SK-N-SH (cell line): Measurements from ENCODE around the gene FGD6. TPM values are rescaled to one million over a fixed set of nuclear protein-coding genes. Genes with fewer than 3 reads are reported as not detected.
"Not testable (repeated sequence)": the region's sequence is repeated elsewhere in the genome, so short reads cannot be mapped to it uniquely, and the experiment has no call there.

Experiments used
- CTCF ChIA-PET: fragments of 300-600, 350-600 bp; formaldehyde crosslinking; extraction: SDS; loops from one replicate; lab custom pipeline; 2021; lab: Yijun Ruan, JAX
- POLR2A ChIA-PET: fragments of 350-600 bp; sonication (Branson Sonifier 250); formaldehyde crosslinking; extraction: SDS; loops from one replicate; lab custom pipeline; 2020; ENCODE audit warnings: antibody characterized with exemption, inconsistent platforms; lab: Yijun Ruan, JAX
- DNase-seq: peaks from one replicate; pipeline ENCODE4 v3.0.0; 2012
- H2AFZ ChIP-seq: fragments of 200-600 bp; sonication (generic); 2 replicates; pipeline ENCODE4 v1.8.1; 2016; ENCODE audit warnings: antibody characterized with exemption, mild to moderate bottlenecking, low read depth
- H3F3A ChIP-seq: fragments of 200-600 bp; sonication (generic); replicated peaks from 2 replicates; pipeline ENCODE3; 2016; ENCODE audit warnings: antibody characterized with exemption, mild to moderate bottlenecking; ENCODE audit not compliant: insufficient read depth
- H3K27ac ChIP-seq, 2 experiments: fragments of 200-500 bp in 1 of 2; fragments of 200-600 bp in 1 of 2; sonication (Bioruptor generic) in 1 of 2; sonication (generic), shearing (Covaris generic) in 1 of 2; 2 replicates each; pipeline versions ENCODE4 v1.5.1 to v1.6.1; 2014 to 2016; ENCODE audit warnings: low read depth in 2 of 2, inconsistent platforms in 1 of 2, low read length in 1 of 2, mild to moderate bottlenecking in 1 of 2, mixed read lengths in 1 of 2
- H3K27me3 ChIP-seq: fragments of 200-600 bp; sonication (generic), shearing (Covaris generic); 2 replicates; pipeline ENCODE4 v1.6.1; 2016; ENCODE audit warnings: mixed run types; ENCODE audit not compliant: insufficient read depth
- H3K36me3 ChIP-seq, 2 experiments: fragments of 200-500 bp in 1 of 2; fragments of 200-600 bp in 1 of 2; sonication (Bioruptor generic) in 1 of 2; sonication (generic) in 1 of 2; replicated peaks in 1 of 2; 2 replicates each; pipeline versions ENCODE3 to v1.5.1; 2014 to 2016; ENCODE audit warnings: low read length in 1 of 2, mild to moderate bottlenecking in 1 of 2; ENCODE audit not compliant: insufficient read depth in 2 of 2, control insufficient read depth in 1 of 2
- H3K4me1 ChIP-seq, 2 experiments: fragments of 200-500 bp in 1 of 2; fragments of 200-600 bp in 1 of 2; sonication (Bioruptor generic) in 1 of 2; sonication (generic), shearing (Covaris generic) in 1 of 2; 2 replicates each; pipeline versions ENCODE4 v1.5.1 to v1.6.1; 2014 to 2016; ENCODE audit warnings: low read depth in 1 of 2, low read length in 1 of 2, mixed run types in 1 of 2; ENCODE audit not compliant: insufficient read depth in 2 of 2, control insufficient read depth in 1 of 2
- H3K4me2 ChIP-seq: fragments of 200-600 bp; sonication (generic), shearing (Covaris generic); 2 replicates; pipeline ENCODE4 v1.6.1; 2017; ENCODE audit warnings: mixed run types
- H3K4me3 ChIP-seq, 2 experiments: fragments of 200-500 bp in 1 of 2; fragments of 200-600 bp in 1 of 2; sonication (Bioruptor generic) in 1 of 2; sonication (generic), shearing (Covaris generic) in 1 of 2; 2 replicates each; pipeline versions ENCODE4 v1.5.1 to v1.8.1; 2014 to 2016; ENCODE audit warnings: low read depth in 2 of 2, inconsistent platforms in 1 of 2, low read length in 1 of 2, mild to moderate bottlenecking in 1 of 2, mixed read lengths in 1 of 2, moderate library complexity in 1 of 2
- H3K79me2 ChIP-seq: fragments of 200-600 bp; sonication (generic); 2 replicates; pipeline ENCODE4 v1.8.1; 2017; ENCODE audit warnings: mild to moderate bottlenecking; ENCODE audit not compliant: insufficient read depth
- H3K9ac ChIP-seq: fragments of 200-600 bp; sonication (generic); 2 replicates; pipeline ENCODE4 v1.6.1; 2017; ENCODE audit warnings: mixed run types
- H3K9me2 ChIP-seq: fragments of 200-600 bp; sonication (generic); 2 replicates; pipeline ENCODE4 v1.6.1; 2017; ENCODE audit warnings: mixed run types
- H3K9me3 ChIP-seq: fragments of 200-600 bp; sonication (generic); 2 replicates; pipeline ENCODE4 v1.6.1; 2017; ENCODE audit warnings: mixed run types, mild to moderate bottlenecking, moderate library complexity
- H4K20me1 ChIP-seq: fragments of 200-600 bp; sonication (generic); 2 replicates; pipeline ENCODE4 v1.6.1; 2017; ENCODE audit warnings: mild to moderate bottlenecking, mixed run types; ENCODE audit not compliant: insufficient read depth
- GATA2 ChIP-seq: sonication (generic); formaldehyde crosslinking; IDR thresholded peaks from 2 replicates; pipeline ENCODE4 v1.5.0; 2020; ENCODE audit warnings: mild to moderate bottlenecking, missing genetic modification reagents
- PBX3 ChIP-seq: IDR thresholded peaks from 2 replicates; pipeline ENCODE4; 2012
- TAF1 ChIP-seq: IDR thresholded peaks from 2 replicates; pipeline ENCODE4 v1.6.1; 2012; ENCODE audit warnings: low read depth, mild to moderate bottlenecking, low read length, moderate library complexity, borderline replicate concordance
- ZBTB33 ChIP-seq: IDR thresholded peaks from 2 replicates; pipeline ENCODE4 v1.4.0; 2012; ENCODE audit warnings: low read depth, borderline replicate concordance
- WGBS: methylation state at CpG from one replicate; pipeline ENCODE4 v1.1.6; 2017; ENCODE audit warnings: low lambda C conversion rate; 5-methylcytosine and 5-hydroxymethylcytosine counted together
- polyA plus RNA-seq, 3 experiments: library from polyadenylated mRNA; depleted of rRNA; stranded (reverse); fragments of >200 nt; gene quantifications; 2 replicates each; pipeline ENCODE4 v1.2.3, GENCODE V29; 2012

Gene FGD6
- polyA plus RNA-seq, 1 of the 3 experiments (the other 2 are of a cell fraction): 2.8 TPM

GRCh38 chr12:95237315-95237714 lies 20.0 kb upstream of the FGD6 start:
- H2AFZ ChIP-seq: no peak overlapping the region
- H3K9me2 ChIP-seq: no peaks in the 10 kb centered on the region
- H4K20me1 ChIP-seq: peaks cover 12% of the 10 kb centered on the region
- H3K9me3 ChIP-seq: no peaks in the 10 kb centered on the region
- TF ChIP-seq GATA2 (0 out of 2 replicates have a peak, but pooled peaks have one; percentile 16), PBX3 (no peak), ZBTB33 (no peak), TAF1 (no peak)
- peaks cover 0 to 37% of the 10 kb centered on the region in 2 experiments for H3K36me3 ChIP-seq
- no peak overlapping the region for H3K4me3 ChIP-seq
- H3K79me2 ChIP-seq: peaks cover 85% of the 10 kb centered on the region
- no peak overlapping the region for H3K27ac ChIP-seq
- H3K27me3 ChIP-seq: no peaks in the 10 kb centered on the region
- no peaks in the 10 kb centered on the region; a peak in 1 of 4 replicates for H3K4me1 ChIP-seq
- WGBS: 83% methylated on average over 1 of the region's 1 CpG
- peak; percentile 51 for DNase-seq
- ChIA-PET POLR2A (no interaction called here), CTCF (no interaction called here)
- no peaks in the 10 kb centered on the region for H3F3A ChIP-seq
- no peak overlapping the region for H3K4me2 ChIP-seq
- H3K9ac ChIP-seq: no peak overlapping the region

GRCh38 chr12:95235621-95236020 lies 18.4 kb upstream of the FGD6 start:
- POLR2A ChIA-PET, H3K27me3 ChIP-seq, H3K4me2 ChIP-seq, H3K4me1 ChIP-seq, H3K9ac ChIP-seq, H3K4me3 ChIP-seq, H3K27ac ChIP-seq, CTCF ChIA-PET, DNase-seq, H3K9me3 ChIP-seq, H3K9me2 ChIP-seq, H4K20me1 ChIP-seq, H2AFZ ChIP-seq, H3F3A ChIP-seq: not testable (repeated sequence)
- Histone ChIP-seq H3K79me2 (peaks cover 85% of the 10 kb centered on the region), H3K36me3 (peaks cover 0 to 25% of the 10 kb centered on the region in 2 experiments)
- 92% methylated on average over 2 of the region's 31 CpGs for WGBS

GRCh38 chr12:95234187-95234586 lies 16.9 kb upstream of the FGD6 start:
- WGBS: 94% methylated on average over 14 of the region's 14 CpGs
- H3K9me2 ChIP-seq, H3K4me2 ChIP-seq, H3K9ac ChIP-seq, H3K4me1 ChIP-seq, H3K9me3 ChIP-seq, H4K20me1 ChIP-seq, DNase-seq, CTCF ChIA-PET, H3K27me3 ChIP-seq, H2AFZ ChIP-seq, H3K27ac ChIP-seq, H3K4me3 ChIP-seq, POLR2A ChIA-PET, H3F3A ChIP-seq: not testable (repeated sequence)
- Histone ChIP-seq H3K36me3 (peaks cover 0 to 25% of the 10 kb centered on the region in 2 experiments), H3K79me2 (peaks cover 85% of the 10 kb centered on the region)
